Activated CD4-positive, CD25-positive, alpha-beta regulatory T cell treated with anti-CD3 and anti-CD28 coated beads, Interleukin-2, amount 50 U/mL, for 24 hours (primary cell): ENCODE measurements around the gene HMCN2.

Source experiments
- ATAC-seq, 2 donors: fragments of 150-1000 bp; cut with Tn5 transposase; one replicate each; pipeline ENCODE4 v1.10.0; 2021; ENCODE audit warnings: mild to moderate bottlenecking in 1 of 2, moderate library complexity in 1 of 2

The HMCN2 gene

DNA sequence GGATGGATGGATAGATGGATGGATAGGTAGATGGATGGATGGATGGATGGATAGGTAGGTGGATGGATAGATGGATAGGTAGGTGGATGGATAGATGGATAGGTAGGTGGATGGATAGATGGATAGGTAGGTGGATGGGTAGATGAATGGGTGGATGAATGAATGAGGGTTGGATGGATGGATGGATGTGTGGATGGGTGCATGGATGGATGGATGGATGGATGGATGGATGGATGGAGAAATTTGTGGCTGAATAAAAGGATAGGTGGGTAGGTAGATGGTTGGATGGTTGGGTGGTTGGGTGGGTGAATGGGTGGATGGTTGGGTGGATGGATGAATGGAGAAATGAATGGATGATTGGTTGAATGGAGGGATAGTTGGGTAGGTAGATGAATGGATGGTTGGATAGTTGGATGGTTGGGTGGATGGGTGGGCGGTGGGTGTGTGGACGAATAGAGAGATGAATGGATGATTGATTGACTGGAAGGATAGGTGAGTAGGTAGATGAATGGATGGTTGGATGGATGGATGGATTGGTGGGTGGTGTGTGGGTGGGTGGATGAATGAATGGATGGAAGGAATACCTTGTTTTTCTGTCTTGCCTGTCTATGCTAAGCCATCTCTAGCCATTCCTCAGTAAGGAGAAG lies 108.2 kb downstream of the HMCN2 start:
- ATAC-seq = no peak

DNA sequence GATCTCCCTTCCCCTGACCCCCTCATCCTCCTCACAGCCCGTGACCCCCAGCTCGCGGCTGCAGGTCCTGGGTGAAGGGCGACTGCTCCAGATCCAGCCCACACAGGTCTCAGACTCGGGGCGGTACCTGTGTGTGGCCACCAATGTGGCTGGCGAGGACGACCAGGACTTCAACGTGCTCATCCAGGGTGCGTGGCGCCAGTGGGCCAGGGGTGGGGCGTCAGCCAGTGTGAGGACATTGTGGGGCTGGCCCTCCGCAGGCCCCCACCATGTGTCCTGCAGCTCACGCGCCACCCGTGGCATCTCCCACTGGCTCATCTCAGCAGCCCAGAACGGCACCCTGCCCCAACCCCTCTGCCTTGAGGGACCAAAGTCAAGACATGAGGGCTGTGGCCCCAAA lies 112.1 kb downstream of the HMCN2 start:
- ATAC-seq = no peak

DNA sequence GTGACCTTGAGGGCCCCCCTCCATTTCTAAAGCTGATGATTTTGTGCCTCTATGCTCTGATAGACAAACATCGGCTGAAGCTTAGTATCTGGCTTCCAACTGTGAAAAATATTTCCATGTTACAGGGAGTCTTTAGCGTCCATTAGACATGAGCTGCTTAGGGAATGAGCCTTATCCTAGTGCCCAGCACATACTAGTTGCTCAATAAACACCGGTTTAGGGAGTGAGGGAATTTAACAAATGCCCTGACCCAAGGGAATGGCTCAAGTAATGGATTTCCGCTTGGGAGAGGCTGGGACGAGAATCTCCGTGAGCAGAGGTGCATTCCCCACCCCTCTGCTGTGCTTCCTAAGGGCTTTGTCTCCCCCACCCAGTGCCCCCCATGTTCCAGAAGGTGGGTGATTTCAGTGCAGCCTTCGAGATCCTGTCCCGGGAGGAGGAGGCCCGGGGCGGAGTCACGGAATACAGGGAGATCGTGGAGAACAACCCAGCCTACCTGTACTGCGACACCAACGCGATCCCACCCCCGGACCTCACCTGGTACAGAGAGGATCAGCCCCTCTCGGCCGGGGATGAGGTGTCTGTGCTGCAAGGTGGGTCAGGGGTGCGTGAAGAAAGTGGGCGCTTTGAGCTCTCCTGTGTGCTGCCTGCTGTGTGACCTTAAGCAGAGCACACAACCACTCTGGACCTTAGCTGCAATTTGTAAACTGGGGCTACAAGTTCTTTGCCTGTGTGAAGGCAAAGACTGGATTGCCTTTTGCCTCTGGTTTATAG lies 113.5 kb downstream of the HMCN2 start:
- no peak for ATAC-seq

DNA sequence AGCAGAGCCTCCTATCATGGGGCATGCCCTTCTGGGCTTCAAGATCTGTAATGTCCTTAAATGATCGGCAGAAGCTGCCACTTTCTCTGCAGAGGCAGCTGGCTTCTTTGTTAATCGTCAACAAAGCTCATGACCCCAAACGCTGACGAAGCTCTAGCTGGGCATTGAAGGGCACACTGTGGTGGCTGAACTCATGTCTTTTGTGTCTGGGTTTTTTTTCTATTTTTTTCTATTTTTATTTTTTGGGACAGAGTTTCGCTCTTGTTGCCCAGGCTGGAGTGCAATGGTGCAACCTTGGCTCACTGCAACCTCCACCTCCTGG lies 114.0 kb downstream of the HMCN2 start:
- no peak for ATAC-seq

DNA sequence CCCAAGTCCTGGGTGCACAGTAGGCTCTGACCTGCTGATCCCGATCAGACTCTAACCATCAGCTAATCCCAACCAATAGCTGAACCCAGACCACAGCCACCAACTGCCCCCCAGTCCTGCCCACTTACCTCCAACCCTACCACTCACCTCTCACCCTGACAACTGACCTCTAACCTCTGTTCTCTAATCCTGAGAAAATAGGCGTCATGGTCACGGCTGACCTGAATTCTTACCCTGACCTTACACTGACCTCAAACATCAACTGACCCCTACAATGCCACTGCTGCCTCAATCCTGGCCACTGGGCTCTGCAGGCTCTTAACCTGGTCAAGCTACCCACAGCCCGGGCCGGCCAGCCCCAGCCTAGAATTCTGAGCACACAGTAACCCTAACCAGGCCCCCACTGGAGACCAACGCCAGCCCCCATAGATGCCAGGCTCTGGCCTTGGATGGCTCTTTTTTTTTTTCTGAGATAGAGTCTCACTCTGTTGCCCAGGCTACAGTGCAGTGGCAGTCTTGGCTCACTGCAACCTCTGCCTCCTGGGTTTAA lies 115.4 kb downstream of the HMCN2 start:
- no peak for ATAC-seq

DNA sequence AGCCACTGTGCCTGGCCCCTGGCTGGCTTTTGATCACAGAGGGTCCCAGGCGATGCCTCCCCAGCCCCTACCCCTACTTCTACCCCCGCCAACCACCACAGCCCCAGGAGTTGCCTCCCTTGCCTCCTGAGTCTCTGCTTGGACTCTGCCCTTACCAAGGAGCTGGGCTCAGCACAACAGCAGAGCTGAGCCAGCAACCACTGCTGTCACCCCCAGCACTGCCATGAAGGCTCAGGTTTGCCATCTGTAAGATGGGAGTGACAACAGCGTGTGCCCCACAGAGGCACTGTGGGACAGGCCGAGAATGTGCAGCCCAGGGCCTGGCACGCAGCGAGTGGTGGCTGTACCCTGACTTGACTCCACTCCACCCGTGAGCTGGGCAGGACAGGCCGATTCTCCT lies 116.1 kb downstream of the HMCN2 start:
- ATAC-seq = no peak

DNA sequence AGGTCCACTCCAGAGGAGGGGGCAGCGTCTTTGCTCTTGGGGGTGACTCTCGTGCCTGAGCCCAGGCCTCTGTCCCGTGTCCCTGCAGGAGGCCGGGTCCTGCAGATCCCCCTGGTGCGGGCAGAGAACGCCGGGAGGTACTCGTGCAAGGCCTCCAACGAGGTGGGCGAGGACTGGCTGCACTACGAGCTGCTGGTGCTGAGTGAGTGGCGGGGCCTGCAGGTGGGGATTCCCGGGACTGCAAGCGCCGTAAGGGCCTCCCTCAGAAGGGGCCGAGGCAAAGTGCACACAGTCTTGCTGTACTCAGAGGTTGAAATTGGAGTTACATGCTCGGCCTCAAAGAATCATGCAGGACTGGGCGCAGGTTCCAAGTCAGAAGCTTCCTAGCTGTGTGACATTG lies 116.5 kb downstream of the HMCN2 start:
- ATAC-seq = no peak

DNA sequence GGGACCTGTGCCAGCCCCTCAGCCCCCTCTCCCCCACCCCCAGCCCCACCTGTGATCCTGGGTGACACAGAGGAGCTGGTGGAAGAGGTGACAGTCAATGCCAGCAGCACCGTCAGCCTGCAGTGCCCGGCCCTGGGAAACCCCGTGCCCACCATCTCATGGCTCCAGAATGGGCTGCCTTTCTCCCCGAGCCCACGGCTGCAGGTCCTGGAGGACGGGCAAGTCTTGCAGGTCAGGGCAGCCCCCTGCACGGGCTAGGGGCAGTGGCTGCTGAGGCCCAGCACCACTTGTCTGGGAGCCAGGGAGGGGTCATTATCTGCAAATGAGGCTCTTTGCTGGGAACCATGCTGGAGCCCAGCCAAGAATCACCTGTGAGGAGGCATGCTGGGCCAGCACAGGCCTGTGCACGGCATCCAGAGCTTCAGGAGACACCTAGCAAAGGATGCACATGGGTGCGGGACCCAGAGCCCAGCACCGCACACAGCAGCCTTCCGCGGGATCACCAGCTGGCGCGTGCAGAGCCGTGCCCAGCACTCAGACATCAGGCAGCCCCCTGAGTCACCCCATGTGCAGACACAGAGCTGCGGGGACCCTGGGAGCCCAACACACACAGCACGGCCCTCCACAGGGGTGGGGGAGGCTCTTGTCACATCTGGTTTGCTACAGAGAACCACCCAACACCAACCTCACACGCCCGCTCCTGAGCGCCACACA lies 117.2 kb downstream of the HMCN2 start:
- no peak for ATAC-seq

DNA sequence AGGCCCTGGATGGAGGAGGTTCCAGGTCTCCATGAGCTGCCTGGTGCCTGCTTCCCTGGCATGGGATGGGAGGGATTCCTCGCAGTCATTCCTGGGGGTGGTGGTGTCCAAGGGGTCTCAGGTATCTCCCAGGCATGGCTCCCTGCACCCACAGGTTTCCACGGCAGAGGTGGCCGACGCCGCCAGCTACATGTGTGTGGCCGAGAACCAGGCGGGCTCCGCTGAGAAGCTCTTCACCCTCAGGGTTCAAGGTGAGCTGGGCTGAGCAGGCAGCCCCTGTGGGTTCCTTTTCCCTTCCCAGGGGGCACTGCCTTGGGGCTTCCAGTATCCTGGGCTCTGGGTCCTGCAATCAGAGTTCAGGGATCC lies 117.8 kb downstream of the HMCN2 start:
- no peak for ATAC-seq

DNA sequence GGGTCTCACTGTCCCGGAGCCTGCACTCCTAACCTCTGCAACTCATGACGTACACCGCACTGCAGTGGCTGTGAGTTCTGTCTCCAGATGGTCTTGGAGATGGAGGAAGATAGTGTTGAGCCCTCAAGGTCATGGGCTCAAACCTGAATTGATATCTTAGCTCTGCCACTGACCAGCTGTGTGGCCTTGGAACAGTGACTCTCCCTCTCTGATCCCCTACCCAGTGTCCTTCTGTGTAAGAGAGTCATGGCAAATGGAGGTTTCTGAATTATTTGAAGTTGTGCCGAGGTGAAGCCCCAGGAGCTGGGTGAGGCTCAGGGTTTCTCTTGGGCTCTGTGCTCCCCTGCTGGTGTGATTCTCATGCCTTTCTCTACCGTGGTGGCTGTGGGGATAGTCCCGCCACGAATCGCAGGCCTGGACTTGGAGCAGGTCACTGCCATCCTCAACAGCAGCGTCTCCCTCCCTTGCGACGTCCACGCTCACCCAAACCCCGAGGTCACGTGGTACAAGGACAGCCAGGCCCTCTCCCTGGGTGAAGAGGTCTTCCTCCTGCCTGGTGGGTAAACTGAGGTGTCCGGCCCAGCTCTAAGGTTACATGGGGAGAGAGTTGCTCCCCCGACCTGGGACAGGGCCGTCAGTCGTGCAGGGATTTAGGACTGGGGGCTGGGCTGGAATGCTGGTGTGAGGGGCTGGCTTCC lies 118.6 kb downstream of the HMCN2 start:
- ATAC-seq = no peak

DNA sequence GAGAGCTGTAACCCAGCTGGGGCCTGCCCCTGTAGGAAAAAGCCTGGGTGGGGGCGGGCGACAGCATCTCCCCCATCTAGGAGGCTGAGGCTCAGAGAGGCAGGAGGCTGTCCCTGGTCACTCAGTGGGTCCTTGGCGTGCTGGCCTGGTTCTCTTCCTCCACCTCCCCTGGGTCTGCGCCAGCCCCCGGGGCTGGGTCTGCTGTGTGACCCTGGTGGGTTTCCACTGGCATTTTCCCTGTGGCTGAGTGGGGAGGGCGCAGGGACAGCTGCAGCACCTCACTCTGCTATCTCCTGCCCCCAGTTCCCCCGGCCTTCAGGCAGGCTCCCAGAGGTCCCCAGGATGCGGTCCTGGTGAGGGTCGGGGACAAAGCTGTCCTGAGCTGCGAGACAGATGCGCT lies 119.7 kb downstream of the HMCN2 start:
- no peak for ATAC-seq

DNA sequence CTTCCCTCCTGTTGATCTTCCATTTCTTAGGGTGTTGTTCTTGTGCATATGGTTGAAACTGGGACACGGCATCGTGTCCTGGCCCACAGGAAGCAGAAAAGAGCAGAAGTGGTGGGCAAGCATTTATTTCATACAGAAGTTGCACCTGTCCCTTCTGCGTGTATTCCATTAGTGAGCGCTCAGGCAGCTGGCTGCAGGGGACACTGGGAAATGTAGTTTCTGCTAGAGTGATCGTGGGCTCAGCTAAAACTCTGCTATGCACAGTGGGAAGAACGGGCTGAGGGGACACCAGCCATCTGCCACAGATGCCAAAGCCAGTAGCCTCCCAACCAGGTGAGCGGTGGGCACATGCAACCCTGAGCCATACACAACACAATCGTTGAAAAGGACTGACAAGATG lies 121.8 kb downstream of the HMCN2 start:
- ATAC-seq = no peak

DNA sequence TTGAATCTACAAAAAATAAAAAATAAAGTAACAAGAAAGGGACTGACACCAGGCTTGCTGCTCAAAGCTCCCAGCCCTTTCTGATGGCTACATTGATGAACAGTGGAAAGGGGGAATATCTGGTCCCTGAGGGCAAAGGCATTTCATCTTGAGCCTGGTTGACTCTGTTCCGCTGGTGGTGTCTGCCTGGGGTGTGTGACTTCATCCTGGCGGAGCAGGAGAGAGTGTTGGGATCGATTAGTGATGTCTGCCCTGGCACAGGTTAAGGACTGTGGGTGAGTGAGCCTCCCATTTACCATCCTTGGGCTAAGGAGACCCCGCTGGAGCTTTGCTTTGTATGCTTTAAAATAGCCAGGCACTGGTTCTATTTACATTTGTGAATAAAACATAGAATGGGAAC lies 122.3 kb downstream of the HMCN2 start:
- ATAC-seq = no peak

DNA sequence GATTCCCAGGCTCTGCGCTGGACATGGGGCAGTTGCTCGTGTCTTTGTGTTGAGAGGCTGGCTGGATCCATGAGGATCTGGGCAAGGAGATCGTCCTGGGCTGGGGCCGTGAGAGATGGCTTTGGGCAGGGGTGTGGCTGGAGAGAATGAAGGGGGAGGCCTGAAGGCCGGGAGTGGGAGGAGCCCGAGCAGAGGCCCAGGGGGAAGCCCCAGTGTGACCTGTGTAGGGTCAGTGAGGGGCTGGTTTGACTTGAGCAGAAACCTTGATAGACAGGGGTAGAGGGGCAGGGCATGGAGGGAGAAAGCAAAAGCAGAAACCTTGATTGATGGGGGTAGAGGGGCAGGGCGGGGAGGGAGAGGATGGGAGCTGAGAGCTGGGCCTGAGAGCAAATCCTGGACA lies 124.8 kb downstream of the HMCN2 start:
- ATAC-seq = no peak

DNA sequence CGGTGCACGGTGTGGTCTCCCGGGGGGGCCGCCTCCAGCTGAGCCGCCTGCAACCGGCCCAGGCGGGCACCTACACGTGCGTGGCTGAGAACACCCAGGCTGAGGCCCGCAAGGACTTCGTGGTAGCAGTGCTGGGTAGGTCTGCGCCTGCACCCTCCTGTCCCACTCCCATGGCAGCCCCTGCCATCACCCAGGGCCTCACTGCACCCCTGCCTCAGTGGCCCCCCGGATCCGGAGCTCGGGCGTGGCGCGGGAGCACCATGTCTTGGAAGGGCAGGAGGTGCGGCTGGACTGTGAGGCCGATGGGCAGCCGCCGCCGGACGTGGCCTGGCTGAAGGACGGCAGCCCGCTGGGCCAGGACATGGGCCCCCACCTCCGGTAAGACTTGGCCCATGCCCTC lies 125.4 kb downstream of the HMCN2 start:
- ATAC-seq = no peak

DNA sequence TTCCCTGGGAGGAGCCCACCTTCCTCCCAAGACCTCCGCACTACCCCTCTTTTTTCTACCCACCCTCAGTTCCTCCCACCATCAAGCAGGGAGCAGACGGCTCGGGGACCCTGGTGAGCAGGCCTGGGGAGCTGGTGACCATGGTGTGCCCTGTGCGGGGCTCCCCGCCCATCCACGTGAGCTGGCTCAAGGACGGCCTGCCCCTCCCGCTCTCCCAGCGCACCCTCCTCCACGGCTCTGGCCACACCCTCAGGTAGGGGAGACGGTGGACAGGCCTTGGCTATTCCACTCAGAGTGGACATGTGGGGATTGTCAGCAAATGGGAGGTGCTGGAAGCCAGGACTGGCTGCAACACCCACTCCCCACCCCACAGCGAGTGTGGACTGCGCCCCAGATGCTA lies 126.3 kb downstream of the HMCN2 start:
- no peak for ATAC-seq

DNA sequence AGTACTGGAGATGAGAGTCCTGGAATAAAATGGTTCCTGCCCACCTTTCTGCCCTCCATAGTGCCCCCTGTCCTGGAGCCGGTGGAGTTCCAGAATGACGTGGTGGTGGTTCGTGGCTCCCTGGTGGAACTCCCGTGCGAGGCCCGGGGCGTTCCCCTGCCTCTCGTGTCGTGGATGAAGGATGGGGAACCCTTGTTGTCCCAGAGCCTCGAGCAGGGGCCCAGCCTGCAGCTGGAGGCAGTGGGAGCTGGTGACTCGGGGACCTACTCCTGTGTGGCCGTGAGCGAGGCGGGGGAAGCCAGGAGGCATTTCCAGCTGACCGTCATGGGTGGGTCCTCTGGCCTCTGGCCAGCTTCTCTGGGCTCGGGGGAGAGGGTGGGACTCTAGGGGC lies 128.1 kb downstream of the HMCN2 start:
- no peak for ATAC-seq

DNA sequence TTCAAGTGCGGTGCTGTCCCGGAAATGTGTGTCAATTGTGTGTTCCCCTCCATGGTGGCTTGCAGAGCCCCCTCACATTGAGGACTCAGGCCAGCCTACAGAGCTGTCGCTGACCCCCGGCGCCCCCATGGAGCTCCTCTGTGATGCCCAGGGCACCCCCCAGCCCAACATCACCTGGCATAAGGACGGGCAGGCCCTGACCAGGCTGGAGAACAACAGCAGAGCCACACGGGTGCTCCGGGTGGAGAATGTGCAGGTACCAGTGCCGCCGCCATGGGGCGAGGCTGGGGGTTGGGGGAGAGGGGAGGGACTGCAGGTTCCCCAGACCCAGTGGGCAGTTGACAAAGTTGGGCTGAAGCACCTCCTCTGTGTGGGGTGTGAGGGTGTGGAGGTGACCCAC lies 128.8 kb downstream of the HMCN2 start:
- no peak for ATAC-seq

DNA sequence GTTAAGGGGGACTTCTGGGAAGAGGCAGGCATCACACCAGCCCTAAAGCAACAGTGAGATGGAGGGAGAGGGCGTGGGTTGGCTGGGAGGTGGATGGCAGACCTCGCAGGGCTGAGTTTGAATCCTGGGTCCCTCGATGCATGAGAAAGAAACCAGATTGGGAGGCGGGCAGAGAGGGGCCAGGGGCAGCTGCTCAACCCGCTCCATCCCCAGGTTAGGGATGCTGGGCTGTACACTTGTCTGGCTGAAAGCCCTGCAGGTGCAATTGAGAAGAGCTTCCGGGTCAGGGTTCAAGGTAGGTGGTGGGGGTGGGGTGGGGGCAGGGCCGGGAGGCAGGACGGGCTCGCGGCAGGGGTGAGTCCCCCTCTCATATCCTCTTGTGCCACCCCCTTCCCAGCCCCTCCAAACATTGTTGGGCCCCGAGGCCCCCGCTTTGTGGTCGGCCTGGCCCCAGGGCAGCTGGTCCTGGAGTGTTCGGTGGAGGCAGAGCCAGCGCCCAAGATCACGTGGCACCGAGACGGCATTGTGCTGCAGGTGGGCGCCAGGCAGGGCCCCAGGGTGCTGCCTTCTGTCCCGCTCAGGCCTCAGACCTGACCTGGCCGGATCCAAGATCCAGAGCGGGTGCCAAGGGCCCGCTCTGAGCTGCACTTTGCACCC lies 129.4 kb downstream of the HMCN2 start:
- ATAC-seq = no peak

DNA sequence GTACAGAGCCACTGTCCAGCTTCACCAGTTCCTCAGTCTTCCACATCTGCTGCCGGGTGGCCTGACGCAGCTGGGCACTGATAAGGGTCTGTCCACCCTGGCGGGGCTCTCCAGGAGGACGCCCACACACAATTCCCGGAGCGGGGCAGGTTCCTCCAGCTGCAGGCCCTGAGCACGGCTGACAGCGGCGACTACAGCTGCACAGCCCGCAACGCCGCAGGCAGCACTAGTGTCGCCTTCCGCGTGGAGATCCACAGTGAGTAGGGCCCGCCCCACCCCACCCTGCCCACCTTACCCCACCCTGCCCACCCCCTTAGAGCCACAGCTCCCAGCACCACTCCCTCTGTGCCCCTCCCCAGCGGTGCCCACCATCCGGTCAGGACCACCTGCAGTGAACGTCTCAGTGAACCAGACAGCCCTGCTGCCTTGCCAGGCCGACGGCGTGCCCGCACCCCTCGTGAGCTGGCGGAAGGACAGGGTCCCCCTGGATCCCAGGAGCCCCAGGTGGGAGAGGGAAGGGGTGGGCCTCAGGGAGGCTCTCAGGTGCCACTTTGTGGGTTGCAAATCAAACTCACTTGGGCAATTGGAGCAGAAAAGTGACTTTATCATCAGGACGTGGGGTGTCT lies 130.4 kb downstream of the HMCN2 start:
- no peak for ATAC-seq

DNA sequence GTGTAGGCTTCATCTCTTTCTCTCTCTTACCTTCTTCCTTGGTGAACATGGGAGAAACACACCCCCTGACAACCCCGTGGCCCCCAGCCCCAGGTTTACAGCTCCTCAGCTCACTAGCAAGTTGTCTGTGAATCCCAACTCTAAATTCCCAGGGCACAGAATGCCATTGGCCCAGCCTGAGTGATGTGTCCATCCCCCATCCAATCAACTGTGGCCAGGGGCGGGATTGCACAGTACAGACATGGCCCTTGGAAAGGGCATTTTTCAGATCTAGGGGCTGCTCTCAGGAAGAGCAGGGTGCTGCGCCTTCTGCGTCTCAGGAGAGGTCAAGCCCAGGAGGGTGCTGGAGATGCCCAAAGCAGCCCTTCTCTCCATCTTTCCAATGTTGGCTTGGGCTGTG lies 131.0 kb downstream of the HMCN2 start:
- no peak for ATAC-seq

DNA sequence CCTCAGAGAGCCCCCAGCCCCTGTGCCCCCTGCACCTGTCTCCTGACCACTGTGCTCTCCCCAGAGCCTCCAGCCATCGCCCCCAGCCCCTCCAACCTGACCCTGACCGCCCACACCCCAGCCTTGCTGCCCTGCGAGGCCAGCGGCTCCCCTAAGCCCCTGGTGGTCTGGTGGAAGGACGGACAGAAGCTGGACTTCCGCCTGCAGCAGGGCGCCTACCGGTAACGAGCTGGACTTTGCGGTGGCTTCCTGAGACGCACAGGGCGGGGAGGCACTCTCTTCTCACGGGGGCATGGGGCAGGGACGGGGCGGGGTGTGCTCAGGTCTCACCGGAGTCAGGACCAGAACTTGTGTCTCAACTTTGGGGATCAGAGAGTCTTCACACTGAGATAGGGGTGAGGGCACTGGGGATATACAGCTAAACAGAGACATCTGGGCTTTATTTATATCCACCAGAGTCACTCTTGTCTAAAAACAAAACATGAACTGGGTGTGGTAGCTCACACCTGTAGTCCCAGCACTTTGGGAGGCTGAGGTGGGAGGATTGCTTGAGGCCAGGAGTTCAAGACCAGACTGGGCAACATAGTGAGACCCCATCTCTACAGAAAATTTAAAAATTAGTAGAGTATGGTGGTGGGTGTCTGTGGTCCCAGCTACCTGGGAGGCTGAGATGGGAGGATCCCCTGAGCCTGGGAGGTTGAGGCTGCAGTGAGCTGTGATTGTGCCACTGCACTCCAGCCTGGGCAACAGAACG lies 133.1 kb downstream of the HMCN2 start:
- no peak for ATAC-seq
